GM21360 (cell line): ENCODE measurements around the gene TIMP1.

Source experiments
- ATAC-seq: cut with Tn5 transposase; IDR thresholded peaks from one replicate; pipeline ENCODE4 v1.9.1; 2021; ENCODE audit warnings: mild to moderate bottlenecking, moderate library complexity; ENCODE audit not compliant: unreplicated experiment

Gene TIMP1

GRCh38 chrX:47633689-47634590 is 51.7 kb downstream of the TIMP1 start:
- no peak for ATAC-seq

- no peak for ATAC-seq
These were observed 52.8 kb downstream of the TIMP1 start for GRCh38 chrX:47634871-47635575.
